HEK293T (cell line): ENCODE results near the gene LSM12.

Experiments
- BHLHE40 ChIP-seq: fragments of 450-650 bp; IDR thresholded peaks from 2 replicates; pipeline ENCODE4 v1.6.1; 2016; ENCODE audit warnings: mild to moderate bottlenecking, moderate library complexity, borderline replicate concordance
- CTBP1 ChIP-seq: fragments of 450-650 bp; IDR thresholded peaks from 2 replicates; pipeline ENCODE4 v1.6.1; 2016; ENCODE audit warnings: borderline replicate concordance
- FOXM1 ChIP-seq: fragments of 450-650 bp; IDR thresholded peaks from 2 replicates; pipeline ENCODE4 v1.6.1; 2017; ENCODE audit warnings: mild to moderate bottlenecking, borderline replicate concordance
- LEF1 ChIP-seq: fragments of 450-650 bp; IDR thresholded peaks from 2 replicates; pipeline ENCODE4 v1.6.1; 2017; ENCODE audit warnings: mild to moderate bottlenecking, borderline replicate concordance

GRCh38 chr17:44014133-44014436 is 52.4 kb downstream of the LSM12 start:
- TF ChIP-seq CTBP1 = no peak
- TF ChIP-seq BHLHE40 = no peak
- TF ChIP-seq FOXM1 = no peak
- TF ChIP-seq LEF1 = no peak
